GM18868 (cell line): Measurements from ENCODE around the gene SMIM23.

Experiments used
- ATAC-seq: cut with Tn5 transposase; IDR thresholded peaks from one replicate; pipeline ENCODE4 v1.9.1; 2021; ENCODE audit warnings: mild to moderate bottlenecking, moderate library complexity; ENCODE audit not compliant: unreplicated experiment

Gene SMIM23

DNA sequence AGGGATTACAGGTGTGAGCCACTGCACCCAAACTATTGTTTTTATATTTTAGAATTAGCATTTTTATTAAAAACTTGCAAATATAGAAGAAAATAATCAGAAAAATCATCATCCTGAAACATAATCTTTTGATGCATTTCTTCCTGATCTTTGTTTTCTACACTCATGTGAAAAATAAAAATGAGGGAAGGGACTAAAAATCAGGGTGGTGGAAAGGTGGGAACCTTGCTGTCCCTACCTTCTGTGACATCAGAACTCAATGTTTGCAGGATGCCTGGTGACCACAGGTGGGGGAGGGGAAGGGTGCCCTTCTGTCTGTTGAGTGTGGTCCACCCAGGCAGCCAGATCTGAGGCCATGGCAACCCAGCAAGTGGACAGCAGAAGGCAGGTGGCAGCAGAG, at the start of gene SMIM23:
SMIM23 (plus strand) TSS at position 301 of the 400 bp plus-strand sequence; CDS start at position 356, 55 bp downstream.
- no peak for ATAC-seq

DNA sequence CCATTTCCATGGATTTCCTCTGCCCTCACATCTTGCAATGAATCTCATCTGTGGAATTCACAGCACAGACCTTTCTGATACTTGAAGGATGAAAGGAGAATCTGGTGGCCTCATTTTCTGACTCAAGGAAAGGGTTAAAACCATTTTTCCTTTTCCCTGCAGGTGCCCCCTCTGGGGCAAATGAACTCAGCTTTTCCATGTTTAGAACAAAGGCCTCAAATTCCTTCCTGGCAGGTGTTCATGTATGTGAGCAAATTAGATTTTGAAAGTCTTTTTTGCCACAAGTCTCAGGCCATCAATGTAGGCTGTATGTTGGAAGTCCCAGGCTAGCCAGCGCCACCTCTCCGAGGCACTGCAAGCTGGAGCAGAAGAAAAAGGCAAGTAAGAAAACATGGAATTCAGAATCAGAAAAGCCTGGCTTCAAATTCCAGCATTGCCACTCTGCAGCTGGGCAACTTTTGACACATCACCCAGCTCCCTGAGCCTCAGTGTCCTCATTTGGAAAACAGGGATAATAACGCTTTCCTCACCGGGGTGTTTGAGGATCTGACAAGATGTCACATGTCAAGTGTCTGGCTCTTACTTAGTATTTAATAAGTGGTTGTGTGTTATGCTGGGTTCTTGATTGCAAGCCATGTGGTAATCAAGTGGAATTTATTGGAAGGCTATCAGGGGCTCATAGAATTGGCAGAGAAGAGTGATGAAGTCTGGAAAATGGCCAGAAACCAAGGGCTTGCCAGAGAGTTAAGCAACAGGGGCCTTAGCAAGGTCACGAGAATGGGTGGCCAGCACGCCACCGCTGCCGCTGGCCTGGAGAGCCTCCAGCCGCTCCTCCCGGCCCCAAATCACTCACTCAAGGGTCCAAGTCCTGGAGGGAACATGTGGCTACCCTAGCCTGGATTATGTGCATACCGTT, 48.4 kb upstream of the SMIM23 start:
- ATAC-seq = no peak

DNA sequence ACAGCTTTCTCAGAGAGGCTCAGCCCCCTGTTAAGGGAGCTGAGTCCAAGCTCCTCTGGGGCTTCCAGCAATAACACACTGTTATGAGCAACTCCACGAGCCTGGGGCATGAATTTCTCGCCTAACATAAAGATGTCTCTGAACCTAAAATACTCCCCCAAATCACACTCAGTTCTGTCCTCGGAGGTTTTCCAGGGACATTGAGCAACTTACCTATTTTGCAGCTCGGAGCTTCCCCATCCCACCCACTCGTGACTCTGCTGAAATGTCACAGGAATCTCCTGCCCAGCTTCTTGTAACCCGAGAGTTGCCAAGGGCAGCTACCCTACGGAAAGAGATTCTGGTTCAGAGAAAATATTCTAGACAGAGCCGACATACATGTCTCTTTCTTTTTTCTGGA, 47.1 kb upstream of the SMIM23 start:
- no peak for ATAC-seq

DNA sequence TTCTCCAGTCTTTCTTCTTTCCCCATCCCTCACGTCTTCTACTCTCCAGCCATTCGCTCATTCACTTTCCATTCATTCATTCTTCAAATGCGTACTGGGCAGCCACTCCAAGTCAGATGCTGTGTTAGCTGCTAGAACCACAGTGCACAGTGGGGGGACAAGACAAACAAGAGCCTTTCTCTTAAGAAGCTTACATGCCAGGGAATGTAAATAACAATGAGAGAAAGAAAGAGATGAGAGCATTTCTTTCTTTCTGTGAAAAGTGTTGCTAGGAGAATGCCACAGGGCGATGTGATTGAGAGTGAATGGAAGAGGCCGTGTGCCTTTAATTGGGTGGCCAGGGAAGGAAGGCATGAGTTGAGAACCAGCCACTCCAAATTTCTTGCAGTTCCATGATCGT, 46.3 kb upstream of the SMIM23 start:
- no peak for ATAC-seq

DNA sequence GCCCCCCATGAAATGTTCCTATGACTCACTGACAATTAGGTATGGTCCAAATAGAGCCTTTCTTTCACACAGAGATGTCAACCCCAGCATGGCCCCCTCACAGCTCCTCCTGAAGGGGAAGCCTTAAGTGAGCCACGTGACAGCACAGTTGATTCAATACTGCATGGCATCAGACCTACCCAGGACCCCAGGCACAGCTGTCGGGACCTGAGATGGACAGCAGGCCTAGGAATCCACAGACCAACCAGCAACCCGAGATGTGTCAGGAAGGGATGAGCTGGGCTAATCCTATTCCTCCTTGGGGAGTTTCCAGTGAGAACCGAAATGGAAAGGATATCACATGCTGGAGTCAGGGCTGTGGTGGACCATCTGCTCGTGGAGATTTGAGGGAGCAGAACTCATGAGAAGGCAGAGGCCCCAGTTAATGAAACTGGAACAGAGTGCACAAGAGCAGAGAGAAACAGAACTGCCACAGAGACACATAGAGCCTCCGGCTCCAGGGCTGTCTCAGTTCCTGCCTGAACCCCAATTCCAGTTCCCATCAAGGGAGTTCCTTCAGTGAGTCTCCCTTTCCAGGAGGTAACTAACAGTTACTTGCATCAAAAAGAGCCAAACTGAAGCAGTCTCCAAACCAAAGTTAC, 42.1 kb upstream of the SMIM23 start:
- peak; percentile 24 for ATAC-seq

DNA sequence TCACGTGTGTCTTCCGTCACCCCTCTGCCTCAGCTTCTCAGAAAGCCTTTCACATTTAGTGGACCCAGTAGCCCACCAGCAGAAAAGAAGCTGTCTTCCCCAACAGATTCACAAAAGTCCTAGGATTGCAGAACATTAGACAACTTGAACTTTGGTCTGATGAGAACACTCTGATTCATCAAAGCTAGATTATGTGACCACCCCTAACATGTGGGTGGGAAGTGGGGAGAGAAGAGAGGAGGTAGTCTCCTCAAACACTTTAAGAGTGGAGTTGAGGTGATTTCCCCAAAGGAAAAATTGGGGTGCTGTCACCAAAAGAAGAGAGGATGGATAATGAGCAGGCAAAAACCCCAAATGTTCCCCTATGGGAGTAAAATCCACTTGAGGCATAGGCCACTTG, 41.4 kb upstream of the SMIM23 start:
- no peak for ATAC-seq

DNA sequence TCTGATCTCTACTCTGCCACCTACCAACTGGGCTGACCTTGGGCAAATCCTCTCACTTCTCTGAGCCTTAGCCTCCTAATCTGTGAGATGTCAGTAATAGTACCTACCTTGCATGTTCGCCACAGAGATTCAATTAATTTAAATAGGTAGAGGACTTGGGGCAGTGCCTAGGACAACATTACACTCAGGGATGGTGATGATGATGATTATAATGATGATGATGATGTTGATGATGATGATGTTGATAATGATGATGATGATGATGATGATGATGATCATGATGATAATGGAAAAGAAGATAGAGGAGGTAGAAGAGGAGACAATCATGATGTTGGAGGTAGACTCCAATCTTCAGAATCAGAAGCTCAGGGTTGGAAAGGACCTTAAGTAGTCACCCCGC, 40.7 kb upstream of the SMIM23 start:
- no peak for ATAC-seq

DNA sequence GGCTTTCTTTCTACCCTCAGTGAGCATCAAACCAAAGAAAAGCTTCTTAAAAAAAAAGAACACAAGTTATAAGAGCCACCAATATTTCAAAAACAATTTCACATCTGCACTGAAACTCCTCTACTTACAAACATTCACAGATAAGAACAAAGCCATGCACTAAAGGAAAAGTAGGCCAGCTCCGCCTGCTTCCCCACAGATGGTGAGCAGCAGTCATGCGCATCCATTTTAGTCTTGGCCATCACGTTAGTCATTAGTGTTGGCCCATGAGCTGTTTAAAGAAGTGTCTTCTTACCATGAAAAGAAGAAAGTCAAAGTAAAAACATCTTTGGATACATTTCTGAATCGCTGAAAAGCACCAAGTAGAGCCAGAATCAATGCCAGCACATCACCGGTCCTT, 40.0 kb upstream of the SMIM23 start:
- no peak for ATAC-seq

DNA sequence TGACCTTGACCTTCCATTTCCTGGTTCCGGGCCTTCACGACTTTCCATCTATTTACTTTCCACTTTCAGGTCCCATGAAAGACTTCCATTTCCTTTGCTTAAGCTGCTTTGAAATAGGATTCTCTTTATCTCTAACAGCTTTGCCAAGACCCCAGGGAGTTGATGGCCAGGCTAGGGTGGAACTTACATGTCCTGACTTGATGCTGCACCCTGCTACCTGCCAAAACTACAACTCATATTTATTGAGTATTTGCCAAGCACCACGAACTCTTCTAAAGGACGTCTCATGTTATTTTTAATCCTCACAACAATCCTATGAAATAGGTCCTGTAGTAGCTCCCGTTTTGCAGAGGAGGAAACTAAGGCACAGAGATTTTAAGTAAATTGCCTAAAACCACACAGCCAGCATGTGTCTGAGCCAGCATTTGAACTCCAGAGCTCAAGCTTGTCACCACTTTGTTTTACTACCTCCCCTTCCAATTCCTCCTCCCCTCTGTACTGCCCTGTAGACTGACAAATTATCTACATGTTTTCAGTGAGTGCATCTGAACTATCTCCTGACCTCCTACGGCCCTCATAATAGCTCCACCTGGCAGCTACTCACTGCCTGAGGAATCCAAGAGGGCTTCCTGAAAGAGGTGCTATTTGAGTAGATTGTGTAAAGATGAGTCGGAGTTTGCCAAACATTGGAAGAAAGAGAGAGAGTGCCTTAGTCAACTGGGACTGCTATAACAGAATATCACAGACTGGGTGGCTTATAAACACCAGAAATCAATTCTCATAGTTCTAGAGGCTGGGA, 38.4 kb upstream of the SMIM23 start:
- ATAC-seq = no peak

DNA sequence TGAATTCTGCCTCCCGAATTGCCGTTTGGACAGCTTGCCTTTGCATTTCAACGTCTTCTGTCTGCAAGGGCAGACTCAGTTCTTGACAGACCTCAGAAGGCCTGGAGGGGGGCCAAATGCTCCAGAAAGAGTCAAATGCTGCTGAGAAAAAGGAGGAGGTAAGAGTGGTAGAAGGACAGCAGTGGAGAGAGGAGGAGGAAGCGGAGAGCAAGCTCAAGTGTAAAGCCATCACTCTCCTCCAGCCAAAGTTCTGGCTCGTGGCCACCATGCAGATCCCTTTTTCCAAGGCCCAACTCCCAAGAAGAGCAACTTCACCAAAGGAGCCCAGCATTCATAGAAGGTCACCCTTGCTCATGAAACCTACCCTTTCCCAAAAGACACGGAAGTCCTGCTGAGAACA, 36.9 kb upstream of the SMIM23 start:
- ATAC-seq = no peak

DNA sequence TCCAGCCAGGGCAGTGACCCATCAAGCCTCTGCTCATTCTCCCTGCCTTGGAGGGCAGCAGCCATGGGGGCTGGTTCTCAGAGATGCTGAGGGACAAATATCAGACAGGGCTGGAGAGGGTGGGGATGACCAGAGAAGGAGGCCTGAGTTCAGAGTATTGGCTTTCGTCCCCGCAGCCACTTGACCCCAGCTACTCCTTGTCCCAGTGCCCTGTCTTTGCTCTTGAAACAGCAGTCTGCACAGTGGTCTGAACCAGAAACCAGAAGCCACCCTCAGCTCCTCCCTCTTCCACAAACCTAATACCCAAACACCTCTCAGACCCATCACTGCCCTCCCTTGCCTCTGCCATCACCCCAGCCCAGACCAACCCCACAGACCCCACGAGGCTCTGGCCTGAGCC, 36.3 kb upstream of the SMIM23 start:
- ATAC-seq = no peak

DNA sequence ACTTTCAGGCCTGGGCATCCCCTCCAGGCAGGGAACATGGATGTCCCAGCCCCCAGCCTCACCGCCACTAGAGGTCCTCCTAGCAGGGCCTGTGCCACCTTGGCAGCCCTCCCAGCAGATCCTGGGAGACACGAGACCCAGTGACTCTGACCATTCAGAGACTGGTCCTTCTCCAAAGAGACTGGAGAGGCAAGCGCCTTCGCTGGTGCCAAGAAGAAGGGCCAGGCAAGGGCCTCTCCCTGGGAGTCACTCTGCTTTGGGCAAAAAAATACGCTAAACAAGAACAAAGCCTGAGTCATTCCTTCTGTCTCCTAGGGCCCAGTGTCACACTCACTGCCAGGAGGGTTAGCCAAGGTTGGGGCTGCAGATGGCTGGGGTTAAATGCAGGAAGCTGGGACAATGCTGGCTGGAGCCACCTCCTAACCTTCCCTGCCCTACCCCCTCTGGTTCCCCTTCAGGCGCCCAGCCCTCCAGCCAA, 35.3 kb upstream of the SMIM23 start:
- no peak for ATAC-seq

DNA sequence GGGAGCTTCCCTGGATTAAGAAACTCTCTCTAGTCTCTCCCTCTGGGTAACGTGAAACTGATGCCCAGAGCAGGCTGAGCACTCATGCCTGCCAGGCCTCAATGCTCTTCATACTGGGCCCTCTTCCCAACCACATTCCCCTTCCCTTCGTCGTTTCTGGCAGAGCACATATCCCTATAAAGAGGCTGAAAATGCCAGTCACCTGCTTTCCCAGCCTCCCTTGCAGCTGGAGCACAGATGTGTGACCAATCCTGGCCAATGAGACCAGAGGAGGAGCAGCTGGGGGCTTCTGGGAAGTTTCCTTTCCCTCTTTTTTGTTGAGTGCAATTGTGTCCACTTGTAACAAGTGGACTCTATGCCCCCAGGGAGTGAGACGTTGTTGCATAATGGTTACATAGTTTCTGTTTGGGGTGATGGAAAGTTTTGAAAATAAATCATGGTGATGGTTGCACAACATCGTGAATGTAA, 30.2 kb upstream of the SMIM23 start:
- no peak for ATAC-seq

DNA sequence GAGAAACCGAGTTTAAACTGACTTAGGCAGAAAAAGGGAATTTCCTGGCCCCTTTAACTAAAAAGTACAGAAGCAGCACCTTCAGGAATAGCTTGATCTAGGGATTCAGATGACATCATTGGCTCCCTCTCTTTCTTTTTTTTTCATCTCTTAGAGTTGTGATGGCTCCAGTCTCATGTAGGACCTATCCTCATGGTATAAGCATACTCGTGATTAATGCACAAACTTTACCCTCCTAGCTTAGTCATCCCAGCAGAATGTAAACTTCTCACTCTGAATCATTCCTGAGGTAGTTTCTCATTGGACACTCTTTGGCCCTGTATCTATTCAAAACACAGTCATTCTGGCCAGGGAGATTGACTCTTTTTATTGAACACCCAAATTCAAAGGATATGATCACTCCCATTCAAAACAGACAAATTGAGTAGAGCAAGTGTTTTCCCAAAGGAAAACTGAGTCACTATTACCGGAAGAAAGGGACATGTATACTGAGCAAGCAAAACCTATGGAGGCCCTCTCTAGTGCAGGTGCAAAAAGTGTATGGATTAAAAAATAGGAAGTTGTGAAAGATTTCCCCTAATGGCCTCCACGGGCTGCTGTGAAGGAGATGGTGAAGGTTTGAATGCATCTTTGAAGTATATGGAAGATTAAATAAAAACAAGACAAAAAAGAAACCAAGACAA, 27.6 kb upstream of the SMIM23 start:
- no peak for ATAC-seq

DNA sequence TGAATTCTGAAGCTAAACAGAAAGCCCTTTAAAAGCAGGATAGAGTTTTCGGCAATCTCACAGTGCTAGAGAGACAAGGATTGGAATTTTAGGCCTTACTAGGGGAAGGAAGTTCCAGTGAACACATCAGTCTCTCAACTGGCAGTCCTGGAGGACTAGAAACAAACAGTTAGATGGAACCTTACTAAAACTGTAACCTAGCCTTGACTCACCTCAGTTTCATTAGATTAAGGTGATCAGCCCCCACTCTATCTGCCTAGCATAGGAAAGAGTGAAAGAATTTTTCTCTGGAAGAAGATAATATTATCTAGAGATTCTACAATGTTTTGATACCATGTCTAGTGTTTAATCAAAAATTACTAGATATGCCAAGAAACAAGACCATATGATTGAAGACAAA, 25.8 kb upstream of the SMIM23 start:
- no peak for ATAC-seq

DNA sequence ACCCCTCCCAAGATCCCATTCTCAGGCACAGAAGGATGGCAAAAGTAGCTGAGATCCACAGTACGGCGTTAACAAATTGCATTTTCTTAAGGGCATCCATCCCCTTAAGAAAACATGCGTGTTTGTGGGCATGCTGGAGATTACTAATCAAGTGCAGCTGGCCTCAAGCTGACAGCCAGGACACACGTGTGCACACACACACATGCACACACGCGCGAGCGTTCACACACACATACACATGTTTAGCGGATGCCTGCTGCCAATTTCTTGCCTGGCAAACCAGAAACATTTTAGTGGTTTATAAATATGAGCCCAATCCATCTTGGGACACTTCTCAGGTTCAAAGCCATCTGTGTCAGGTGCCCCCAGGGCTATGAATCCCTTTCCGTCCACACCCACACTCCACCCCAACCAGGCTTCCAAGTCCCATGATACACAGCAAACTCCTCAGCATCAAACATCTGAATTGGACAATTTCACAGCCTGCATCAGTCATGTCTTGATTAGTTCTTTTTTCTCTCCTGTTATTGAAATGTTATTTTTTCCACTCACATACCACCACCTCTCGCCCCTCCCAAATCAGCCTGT, 23.5 kb upstream of the SMIM23 start:
- ATAC-seq = no peak

DNA sequence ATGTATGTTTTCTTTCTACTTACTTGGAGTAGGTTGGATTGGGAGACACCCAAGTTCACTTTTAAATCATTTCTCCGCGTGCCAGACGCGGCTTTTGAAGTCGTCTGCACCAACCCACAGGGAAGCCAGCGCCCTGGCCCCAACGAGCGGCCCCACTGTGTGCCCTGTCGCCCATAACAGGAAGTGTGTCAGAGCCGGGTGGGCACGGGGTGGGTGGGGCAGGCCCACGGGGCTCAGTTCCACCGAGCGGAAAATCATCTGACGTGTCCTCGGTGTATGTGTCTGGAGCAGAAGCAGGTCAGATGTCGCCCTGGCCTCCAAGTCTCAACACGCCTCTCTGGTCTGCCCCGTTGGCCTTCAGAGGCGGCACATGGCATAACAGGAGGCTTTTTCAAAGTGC, 22.7 kb upstream of the SMIM23 start:
- no peak for ATAC-seq

DNA sequence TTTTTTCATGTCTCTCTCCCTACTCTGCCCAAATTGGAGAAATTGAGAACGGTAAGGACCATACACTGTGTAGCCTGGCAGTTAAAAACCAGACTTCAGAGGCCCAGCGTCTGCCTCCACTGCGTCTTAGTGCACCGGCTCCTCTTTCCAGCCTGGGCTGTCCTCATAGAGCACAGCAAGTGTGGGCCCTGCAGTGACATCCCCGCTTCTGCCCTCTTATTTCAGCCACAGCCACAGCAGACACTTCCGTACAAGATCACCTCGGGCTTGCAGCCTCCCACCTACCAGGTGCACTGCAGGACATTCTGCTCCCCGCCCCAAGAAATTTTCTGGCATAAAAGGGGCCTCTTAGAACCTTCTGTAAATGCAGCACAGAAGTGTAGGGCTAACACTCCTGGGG, 21.4 kb upstream of the SMIM23 start:
- no peak for ATAC-seq

DNA sequence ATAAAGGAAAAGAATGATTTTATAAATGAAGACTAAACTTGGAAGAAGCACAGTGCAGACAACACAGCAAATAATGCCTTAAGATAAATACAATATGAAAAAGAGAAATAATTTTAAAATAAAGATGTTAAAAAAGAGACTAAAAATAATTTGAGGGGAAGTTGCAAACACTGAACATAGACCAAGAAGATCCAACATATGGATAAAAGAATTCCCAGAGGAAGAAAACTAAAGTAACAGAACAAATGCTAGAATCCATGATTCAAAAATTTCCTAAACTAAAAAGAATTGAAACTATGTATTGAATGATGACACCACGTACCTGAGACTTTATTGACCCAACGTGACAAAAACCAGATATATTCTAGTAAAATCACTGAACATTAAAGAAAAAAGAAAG, 18.7 kb upstream of the SMIM23 start:
- ATAC-seq = no peak

DNA sequence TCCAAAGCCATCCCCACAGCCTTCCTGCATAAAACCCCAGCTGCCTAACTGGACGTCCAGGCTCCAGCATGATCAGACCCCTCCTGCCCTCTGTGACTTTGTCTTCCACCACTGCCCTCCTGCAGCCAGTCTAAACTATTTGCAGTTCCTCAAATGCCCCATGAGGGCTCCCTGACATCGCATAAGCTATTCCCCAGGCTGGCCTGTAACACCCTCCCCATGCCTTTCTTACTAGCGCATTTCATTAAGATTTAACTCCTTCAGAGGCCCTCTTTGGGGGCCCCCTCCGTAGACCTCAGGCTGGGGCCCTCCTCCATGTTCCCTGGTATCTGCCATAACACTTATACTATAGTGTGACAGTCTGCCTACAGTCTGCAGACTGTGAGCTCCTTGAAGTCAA, 15.5 kb upstream of the SMIM23 start:
- ATAC-seq = no peak
